HepG2 (cell line): ENCODE measurements around the gene RFFL. TPM values are rescaled to one million over a fixed set of nuclear protein-coding genes. Genes with fewer than 3 reads are reported as not detected.
A peak's percentile ranks its signal among the peaks of the same experiment; 100 is the strongest.

Source experiments
- AGO1 ChIP-seq: fragments of 200-400 bp; formaldehyde crosslinking; IDR thresholded peaks from 2 replicates; pipeline ENCODE4 v1.6.1; 2017; ENCODE audit warnings: mild to moderate bottlenecking, low read depth, low read length, moderate library complexity; ENCODE audit not compliant: poor library complexity, severe bottlenecking
- BORCS8-MEF2B ChIP-seq: sonication (generic); formaldehyde crosslinking; IDR thresholded peaks from 2 replicates; pipeline ENCODE4 v1.8.0; 2022; ENCODE audit warnings: mild to moderate bottlenecking, missing genetic modification reagents
- CHD4 ChIP-seq: fragments of 200-600 bp; sonication (generic); IDR thresholded peaks from 2 replicates; pipeline ENCODE4 v1.7.0; 2017; ENCODE audit warnings: mild to moderate bottlenecking, low read length, borderline replicate concordance
- ELF4 ChIP-seq: sonication (generic); formaldehyde crosslinking; IDR thresholded peaks from 2 replicates; pipeline ENCODE4 v1.5.0; 2020; ENCODE audit warnings: missing genetic modification reagents, mild to moderate bottlenecking, moderate library complexity, borderline replicate concordance
- GATA4 ChIP-seq: sonication (generic); IDR thresholded peaks from 2 replicates; pipeline ENCODE4 v1.6.1; 2016; ENCODE audit warnings: antibody characterized with exemption, low read depth, borderline replicate concordance
- HNRNPLL ChIP-seq: fragments of 200-400 bp; formaldehyde crosslinking; IDR thresholded peaks from 2 replicates; pipeline ENCODE4 v1.6.1; 2017; ENCODE audit warnings: mild to moderate bottlenecking, low read depth, low read length; ENCODE audit not compliant: poor library complexity, severe bottlenecking
- KLF11 ChIP-seq: IDR thresholded peaks from 2 replicates; pipeline ENCODE4 v1.6.1; 2016; ENCODE audit warnings: missing compliant biosample characterization
- MTA3 ChIP-seq: sonication (generic); formaldehyde crosslinking; IDR thresholded peaks from 2 replicates; pipeline ENCODE4 v1.4.0; 2020; ENCODE audit warnings: missing genetic modification reagents
- MYNN ChIP-seq: sonication (generic); formaldehyde crosslinking; IDR thresholded peaks from 2 replicates; pipeline ENCODE4 v1.4.0; 2020; ENCODE audit warnings: mild to moderate bottlenecking, low read depth, missing genetic modification reagents
- NCOA2 ChIP-seq: sonication (generic); formaldehyde crosslinking; IDR thresholded peaks from 2 replicates; pipeline ENCODE4 v1.8.0; 2022; ENCODE audit warnings: inconsistent platforms
- PAF1 ChIP-seq: IDR thresholded peaks from 2 replicates; pipeline ENCODE4 v1.6.1; 2016; ENCODE audit warnings: missing genetic modification reagents, missing compliant biosample characterization
- RAD21 ChIP-seq: fragments of 450-650 bp; formaldehyde crosslinking; IDR thresholded peaks from 2 replicates; pipeline ENCODE4 v1.5.0; 2020; ENCODE audit warnings: mild to moderate bottlenecking
- REL ChIP-seq: sonication (generic); formaldehyde crosslinking; conservative IDR thresholded peaks from 2 replicates; pipeline ENCODE4 v1.8.0; 2022; ENCODE audit warnings: mild to moderate bottlenecking, missing genetic modification reagents, moderate library complexity
- SCMH1 ChIP-seq: sonication (generic); formaldehyde crosslinking; IDR thresholded peaks from 2 replicates; pipeline ENCODE4 v1.9.0; 2021; ENCODE audit warnings: missing genetic modification reagents, mild to moderate bottlenecking, borderline replicate concordance
- TFAP4 ChIP-seq: sonication (generic); IDR thresholded peaks from 2 replicates; pipeline ENCODE4 v1.6.1; 2016; ENCODE audit warnings: low read depth, borderline replicate concordance
- ZFX ChIP-seq: sonication (generic); formaldehyde crosslinking; IDR thresholded peaks from 2 replicates; pipeline ENCODE4 v1.4.0; 2020; ENCODE audit warnings: mild to moderate bottlenecking, low read depth, missing genetic modification reagents, moderate library complexity
- ZNF362 ChIP-seq: sonication (generic); formaldehyde crosslinking; IDR thresholded peaks from 2 replicates; pipeline ENCODE4 v1.4.0; 2020; ENCODE audit warnings: missing genetic modification reagents, mild to moderate bottlenecking, borderline replicate concordance
- ZNF451 ChIP-seq: sonication (generic); formaldehyde crosslinking; IDR thresholded peaks from 2 replicates; pipeline ENCODE4 v1.5.0; 2020; ENCODE audit warnings: mild to moderate bottlenecking, missing genetic modification reagents
- ZNF550 ChIP-seq: sonication (generic); formaldehyde crosslinking; IDR thresholded peaks from 2 replicates; pipeline ENCODE4 v1.4.0; 2020; ENCODE audit warnings: mild to moderate bottlenecking, missing genetic modification reagents, borderline replicate concordance
- ZNF850 ChIP-seq: sonication (generic); formaldehyde crosslinking; conservative IDR thresholded peaks from 2 replicates; pipeline ENCODE4 v1.9.0; 2021; ENCODE audit warnings: mild to moderate bottlenecking, missing genetic modification reagents
- polyA plus RNA-seq, 8 experiments: library from polyadenylated mRNA; depleted of rRNA in 3 of 8; stranded (reverse) in 7 of 8; unstranded in 1 of 8; fragments of >200 nt; fragmentation: Illumina TruSeq in 4 of 8; extraction: Trizol in 4 of 8; gene quantifications; 2 replicates each; pipeline versions ENCODE4 v1.2.1 to v1.2.3, GENCODE V29; 2011 to 2016; ENCODE audit warnings: low read depth in 4 of 8, missing spikeins in 1 of 8, mixed read lengths in 1 of 8; ENCODE audit not compliant: insufficient read depth in 1 of 8
- total RNA-seq, 5 experiments: library from RNA; depleted of rRNA; stranded (reverse); fragments of >200 nt; fragmentation: Illumina TruSeq; extraction: Trizol; gene quantifications; 2 replicates each; pipeline ENCODE4 v1.2.3, GENCODE V29; 2016; ENCODE audit warnings: low read depth in 1 of 5
- TF ChIP-seq, protein P1 (sequence below): sonication (generic); formaldehyde crosslinking; IDR thresholded peaks from 2 replicates; pipeline ENCODE4 v1.4.0; 2020; ENCODE audit warnings: low read depth, missing genetic modification reagents
- TF ChIP-seq, protein P2 (sequence below): sonication (generic); formaldehyde crosslinking; IDR thresholded peaks from 2 replicates; pipeline ENCODE4 v1.8.0; 2022; ENCODE audit warnings: mild to moderate bottlenecking, missing genetic modification reagents, moderate library complexity
- TF ChIP-seq, protein P3 (sequence below): IDR thresholded peaks from 2 replicates; pipeline ENCODE4 v1.6.1; 2018; ENCODE audit warnings: missing genetic modification reagents, mild to moderate bottlenecking, missing compliant biosample characterization

RFFL gene
- total and polyA plus RNA-seq, 2 of the 13 experiments (the other 11 are each of a cell fraction or from before 2014, with no cell fraction given), result 24.3 to 48.6 TPM

DNA sequence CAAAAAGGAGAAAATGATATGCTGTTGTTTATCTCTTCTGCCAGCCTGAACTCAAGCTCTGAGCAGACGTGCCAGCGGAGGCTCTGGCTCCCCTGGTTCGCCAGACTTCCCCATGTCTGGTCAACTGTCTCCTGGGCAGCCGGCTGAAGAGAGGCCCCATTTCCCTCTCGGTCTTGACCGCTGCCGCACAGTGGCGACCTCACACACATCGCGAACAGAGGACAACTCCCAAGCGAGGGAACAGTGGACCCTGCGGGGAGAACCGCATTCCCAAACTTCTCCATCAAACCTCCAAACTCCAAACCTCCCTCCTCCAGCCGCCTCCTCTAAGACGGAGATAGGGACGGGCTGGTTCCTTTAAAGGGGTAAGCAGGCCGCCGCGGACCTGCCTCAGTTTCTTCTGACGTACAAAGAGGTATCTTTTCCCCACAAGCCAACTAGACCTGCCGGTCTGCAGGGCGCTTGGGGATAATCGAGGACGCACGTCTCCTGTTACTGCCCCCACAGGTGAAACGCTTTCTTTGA, 24.9 kb upstream of the RFFL start (continued):
- TF ChIP-seq KLF11 (CRISPR knock-in tag), result no peak
- TF ChIP-seq ZNF550 (CRISPR knock-in tag), result no peak
- no peak for TF ChIP-seq ZNF451 (CRISPR knock-in tag)
- TF ChIP-seq HNRNPLL, result no peak
- no peak for TF ChIP-seq ZNF362 (CRISPR knock-in tag)
- no peak for TF ChIP-seq RAD21 (CRISPR knock-in tag)
- no peak for TF ChIP-seq AGO1
- TF ChIP-seq, protein P1, sequence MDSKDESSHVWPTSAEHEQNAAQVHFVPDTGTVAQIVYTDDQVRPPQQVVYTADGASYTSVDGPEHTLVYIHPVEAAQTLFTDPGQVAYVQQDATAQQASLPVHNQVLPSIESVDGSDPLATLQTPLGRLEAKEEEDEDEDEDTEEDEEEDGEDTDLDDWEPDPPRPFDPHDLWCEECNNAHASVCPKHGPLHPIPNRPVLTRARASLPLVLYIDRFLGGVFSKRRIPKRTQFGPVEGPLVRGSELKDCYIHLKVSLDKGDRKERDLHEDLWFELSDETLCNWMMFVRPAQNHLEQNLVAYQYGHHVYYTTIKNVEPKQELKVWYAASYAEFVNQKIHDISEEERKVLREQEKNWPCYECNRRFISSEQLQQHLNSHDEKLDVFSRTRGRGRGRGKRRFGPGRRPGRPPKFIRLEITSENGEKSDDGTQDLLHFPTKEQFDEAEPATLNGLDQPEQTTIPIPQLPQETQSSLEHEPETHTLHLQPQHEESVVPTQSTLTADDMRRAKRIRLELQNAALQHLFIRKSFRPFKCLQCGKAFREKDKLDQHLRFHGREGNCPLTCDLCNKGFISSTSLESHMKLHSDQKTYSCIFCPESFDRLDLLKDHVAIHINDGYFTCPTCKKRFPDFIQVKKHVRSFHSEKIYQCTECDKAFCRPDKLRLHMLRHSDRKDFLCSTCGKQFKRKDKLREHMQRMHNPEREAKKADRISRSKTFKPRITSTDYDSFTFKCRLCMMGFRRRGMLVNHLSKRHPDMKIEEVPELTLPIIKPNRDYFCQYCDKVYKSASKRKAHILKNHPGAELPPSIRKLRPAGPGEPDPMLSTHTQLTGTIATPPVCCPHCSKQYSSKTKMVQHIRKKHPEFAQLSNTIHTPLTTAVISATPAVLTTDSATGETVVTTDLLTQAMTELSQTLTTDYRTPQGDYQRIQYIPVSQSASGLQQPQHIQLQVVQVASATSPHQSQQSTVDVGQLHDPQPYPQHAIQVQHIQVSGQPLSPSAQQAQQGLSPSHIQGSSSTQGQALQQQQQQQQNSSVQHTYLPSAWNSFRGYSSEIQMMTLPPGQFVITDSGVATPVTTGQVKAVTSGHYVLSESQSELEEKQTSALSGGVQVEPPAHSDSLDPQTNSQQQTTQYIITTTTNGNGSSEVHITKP (CRISPR knock-in tag), result no peak
- TF ChIP-seq ZFX (CRISPR knock-in tag), result 0 out of 2 replicates have a peak, but pooled peaks have one; percentile 5
- TF ChIP-seq ZNF850, result no peak
- no peak for TF ChIP-seq MYNN
- TF ChIP-seq CHD4, result no peak
- TF ChIP-seq TFAP4, result no peak
- TF ChIP-seq SCMH1 (CRISPR knock-in tag), result no peak
- no peak for TF ChIP-seq ELF4 (CRISPR knock-in tag)
- TF ChIP-seq GATA4, result no peak
- TF ChIP-seq MTA3, result no peak
- TF ChIP-seq REL (CRISPR knock-in tag), result peak; percentile 50; the same call in 1 of the 2 replicates
- TF ChIP-seq, protein P2, sequence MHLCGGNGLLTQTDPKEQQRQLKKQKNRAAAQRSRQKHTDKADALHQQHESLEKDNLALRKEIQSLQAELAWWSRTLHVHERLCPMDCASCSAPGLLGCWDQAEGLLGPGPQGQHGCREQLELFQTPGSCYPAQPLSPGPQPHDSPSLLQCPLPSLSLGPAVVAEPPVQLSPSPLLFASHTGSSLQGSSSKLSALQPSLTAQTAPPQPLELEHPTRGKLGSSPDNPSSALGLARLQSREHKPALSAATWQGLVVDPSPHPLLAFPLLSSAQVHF, result no peak
- no peak for TF ChIP-seq BORCS8-MEF2B
- TF ChIP-seq, protein P3, sequence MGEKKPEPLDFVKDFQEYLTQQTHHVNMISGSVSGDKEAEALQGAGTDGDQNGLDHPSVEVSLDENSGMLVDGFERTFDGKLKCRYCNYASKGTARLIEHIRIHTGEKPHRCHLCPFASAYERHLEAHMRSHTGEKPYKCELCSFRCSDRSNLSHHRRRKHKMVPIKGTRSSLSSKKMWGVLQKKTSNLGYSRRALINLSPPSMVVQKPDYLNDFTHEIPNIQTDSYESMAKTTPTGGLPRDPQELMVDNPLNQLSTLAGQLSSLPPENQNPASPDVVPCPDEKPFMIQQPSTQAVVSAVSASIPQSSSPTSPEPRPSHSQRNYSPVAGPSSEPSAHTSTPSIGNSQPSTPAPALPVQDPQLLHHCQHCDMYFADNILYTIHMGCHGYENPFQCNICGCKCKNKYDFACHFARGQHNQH (CRISPR knock-in tag), result peak; percentile 26; the same call in 1 of the 2 replicates
- 0 out of 2 replicates have a peak, but pooled peaks have one; percentile 3 for TF ChIP-seq NCOA2 (CRISPR knock-in tag)
- no peak for TF ChIP-seq PAF1 (CRISPR knock-in tag)
